Measurements from ENCODE around the gene NSMF.
"Not testable (repeated sequence)": the region's sequence is repeated elsewhere in the genome, so short reads cannot be mapped to it uniquely, and the experiment has no call there.

NSMF gene

DNA sequence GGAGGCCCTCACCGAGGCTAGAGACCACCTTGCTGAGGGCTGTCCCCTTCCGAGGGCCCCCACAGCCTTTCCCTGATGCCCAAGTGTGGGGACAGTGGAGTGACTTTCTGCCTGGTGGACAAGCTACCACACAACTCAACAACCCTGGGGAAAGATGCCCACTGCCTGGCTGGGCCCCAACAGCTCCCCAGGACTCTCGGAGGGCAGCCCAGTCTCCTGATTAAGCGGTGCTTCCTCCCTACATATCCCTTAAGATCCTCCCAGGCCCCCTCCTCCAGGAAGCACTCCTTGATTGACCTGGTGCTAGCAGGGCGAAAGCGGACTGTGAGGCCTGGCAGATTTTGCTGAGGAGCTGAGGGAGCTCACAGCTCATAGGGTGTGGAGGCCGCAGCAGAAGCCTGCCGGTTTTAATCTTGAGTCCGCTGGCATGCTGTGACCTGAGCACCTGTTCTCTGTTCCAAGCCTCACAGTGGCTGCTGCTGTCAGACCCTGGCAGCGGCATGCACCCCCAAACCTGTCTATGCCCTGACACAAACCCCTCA, 2.2 kb downstream of the NSMF start:
- DNase-seq = no peak

- no peak for DNase-seq
Measured at GRCh38 chr9:137456061-137456863, 2.9 kb downstream of the NSMF start.

- no peak for DNase-seq
Measured at GRCh38 chr9:137455359-137455991, 3.7 kb downstream of the NSMF start.

DNA sequence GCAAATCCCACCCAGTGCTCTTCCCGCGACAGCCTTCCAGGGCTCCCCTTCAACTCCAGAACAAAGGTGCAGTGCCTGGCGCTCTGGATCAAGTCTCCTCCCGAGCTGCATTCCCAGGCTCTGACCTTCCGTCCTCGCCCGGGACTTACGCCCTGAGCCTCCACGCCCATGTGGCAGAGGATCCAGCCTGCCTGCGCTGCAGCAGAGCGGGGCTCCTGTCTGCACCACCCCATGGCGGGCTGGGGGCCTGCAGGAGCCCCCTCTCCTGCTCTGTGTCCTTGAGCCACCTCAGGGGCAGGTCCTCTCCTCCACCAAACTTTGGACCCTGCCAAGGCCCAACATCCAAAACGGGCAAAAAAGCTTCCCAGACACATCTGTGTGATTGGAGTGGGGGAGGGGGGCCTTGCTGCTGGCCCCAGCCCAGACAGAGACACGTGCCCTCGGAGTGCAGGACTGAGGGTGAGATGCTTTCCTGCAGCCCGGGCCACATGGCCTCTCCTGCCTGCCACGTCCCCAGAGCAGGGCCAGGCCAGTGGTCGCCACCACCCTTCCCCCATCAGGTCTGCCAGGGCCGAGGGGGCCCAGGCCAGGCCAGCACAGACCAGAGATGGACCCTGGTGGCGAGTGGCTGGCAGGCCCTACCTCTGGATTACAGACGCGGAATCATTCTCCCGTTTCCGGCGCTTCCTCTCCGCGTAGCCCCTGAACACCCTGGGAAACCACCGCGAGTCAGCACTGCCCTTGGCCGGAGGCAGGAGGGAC, 4.4 kb downstream of the NSMF start:
- DNase-seq = no peak

DNA sequence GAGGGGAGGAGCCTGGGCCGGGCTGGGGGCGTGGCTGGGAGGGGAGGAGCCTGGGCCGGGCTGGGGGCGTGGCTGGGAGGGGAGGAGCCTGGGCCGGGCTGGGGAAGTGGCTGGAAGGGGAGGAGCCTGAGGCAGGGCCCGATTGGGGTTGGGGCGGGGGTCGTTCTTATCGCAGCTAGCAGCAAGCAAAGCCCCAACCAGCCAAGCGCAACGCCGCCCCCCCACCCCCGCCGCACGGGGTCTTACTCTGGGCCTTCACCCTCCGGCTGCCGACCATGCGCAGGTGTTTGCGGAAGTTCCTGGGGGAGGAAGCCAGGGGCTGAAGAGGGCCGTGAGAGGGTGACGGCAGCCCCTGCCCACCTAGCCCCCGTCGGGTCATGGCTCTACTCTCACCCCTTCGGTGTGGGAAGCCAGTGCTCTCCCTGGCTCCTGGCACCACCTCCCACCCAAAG, 5.0 kb downstream of the NSMF start:
- no peak for DNase-seq

GRCh38 chr9:137453643-137454081, 5.5 kb downstream of the NSMF start:
- DNase-seq = peak; percentile 40

- DNase-seq = no peak
Measured at GRCh38 chr9:137452761-137453642, 6.1 kb downstream of the NSMF start.

GRCh38 chr9:137452006-137452760, 7.0 kb downstream of the NSMF start:
- DNase-seq = no peak

GRCh38 chr9:137451264-137452005, 7.7 kb downstream of the NSMF start:
- not testable (repeated sequence) for DNase-seq

DNA sequence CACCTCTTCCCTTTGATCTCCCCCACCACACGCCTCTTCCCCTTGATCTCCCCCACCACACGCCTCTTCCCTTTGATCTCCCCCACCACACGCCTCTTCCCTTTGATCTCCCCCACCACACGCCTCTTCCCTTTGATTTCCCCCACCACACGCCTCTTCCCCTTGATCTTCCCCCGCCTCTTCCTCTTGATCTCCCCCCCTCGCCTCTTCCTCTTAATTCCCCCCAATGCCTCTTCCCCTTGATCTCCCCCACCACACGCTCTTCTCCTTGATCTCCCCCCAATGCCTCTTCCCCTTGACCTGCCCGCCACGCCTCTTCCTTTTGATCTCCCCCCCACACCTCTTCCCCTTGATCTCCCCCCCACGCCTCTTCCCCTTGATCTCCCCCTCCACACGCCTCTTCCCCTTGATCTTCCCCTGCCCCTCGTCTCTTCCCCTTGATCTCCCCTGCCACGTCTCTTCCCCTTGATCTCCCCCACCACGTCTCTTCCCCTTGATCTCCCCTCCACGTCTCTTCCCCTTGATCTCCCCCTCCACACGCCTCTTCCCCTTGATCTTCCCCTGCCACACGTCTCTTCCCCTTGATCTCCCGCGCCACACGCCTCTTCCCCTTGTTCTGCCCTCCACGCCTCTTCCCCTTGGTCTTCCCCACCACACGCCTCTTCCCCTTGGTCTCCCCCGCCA, 8.5 kb downstream of the NSMF start:
- not testable (repeated sequence) for DNase-seq

- DNase-seq = no peak
Measured at GRCh38 chr9:137449931-137450538, 9.1 kb downstream of the NSMF start.

GRCh38 chr9:137449081-137449844, 9.9 kb downstream of the NSMF start:
- DNase-seq = no peak

- no peak for DNase-seq
Measured at GRCh38 chr9:137448602-137448962, 10.6 kb downstream of the NSMF start.

GRCh38 chr9:137447722-137448601, 11.2 kb downstream of the NSMF start:
- DNase-seq = no peak

GRCh38 chr9:137446851-137447471, 12.2 kb downstream of the NSMF start:
- no peak for DNase-seq

GRCh38 chr9:137445930-137446431, 13.2 kb downstream of the NSMF start:
- no peak for DNase-seq

- peak; percentile 76 for DNase-seq
Measured at GRCh38 chr9:137445275-137445807, 13.8 kb downstream of the NSMF start.
